Psoas muscle (tissue), 8 donors: ENCODE measurements around the gene TM9SF4. TPM values are rescaled to one million over a fixed set of nuclear protein-coding genes. Genes with fewer than 3 reads are reported as not detected.

ENCODE experiments used
- ATAC-seq, 4 donors: fragments of 200-7000 bp; cut with Tn5 transposase; one replicate each; pipeline ENCODE4 v1.9.1; 2020; ENCODE audit warnings: moderate library complexity in 3 of 4, mild to moderate bottlenecking in 2 of 4
- DNase-seq, 2 donors: peaks; one replicate each; pipeline ENCODE4 v3.0.0-alpha.2; 2020
- H3K27ac ChIP-seq: fragments of 200-600 bp; one replicate; pipeline ENCODE4 v1.8.0; 2022
- H3K27me3 ChIP-seq, 3 donors: fragments of 200-600 bp in 1 of 3; one replicate each; pipeline versions ENCODE4 v1.6.1 to v1.8.0; 2013 to 2022; ENCODE audit warnings: low read length in 2 of 3, mild to moderate bottlenecking in 2 of 3, moderate library complexity in 1 of 3; ENCODE audit not compliant: insufficient read depth in 3 of 3
- H3K36me3 ChIP-seq, 2 donors: fragments of 200-600 bp in 1 of 2; one replicate each; pipeline versions ENCODE4 v1.6.1 to v1.8.0; 2013 to 2022; ENCODE audit warnings: low read depth in 1 of 2, mild to moderate bottlenecking in 1 of 2, moderate library complexity in 1 of 2; ENCODE audit not compliant: insufficient read depth in 1 of 2
- H3K4me1 ChIP-seq: fragments of 200-600 bp; one replicate; pipeline ENCODE4 v1.8.0; 2022
- H3K4me3 ChIP-seq: fragments of 200-600 bp; one replicate; pipeline ENCODE4 v1.8.0; 2022; ENCODE audit warnings: mild to moderate bottlenecking
- H3K9me3 ChIP-seq: fragments of 200-600 bp; one replicate; pipeline ENCODE4 v1.8.0; 2022
- CTCF ChIP-seq: fragments of 200-600 bp; IDR thresholded peaks from one replicate; pipeline ENCODE4 v1.8.0; 2022; ENCODE audit warnings: antibody characterized with exemption
- WGBS, 3 donors: extraction: QIAGEN DNeasy Blood & Tissue Kit; methylation state at CpG; one replicate each; pipeline versions ENCODE4 v1.1.6 to v1.1.7; 2013; 5-methylcytosine and 5-hydroxymethylcytosine counted together
- intact Hi-C, 2 donors: fragments of 100-400 bp; cut with DNase I; formaldehyde crosslinking; loops; one replicate each; pipeline versions ENCODE4 v1.11.0 to v1.14.2; 2022
- polyA plus RNA-seq, 3 donors: library from polyadenylated mRNA; stranded (reverse); fragments of 200-250 nt; gene quantifications; one replicate each; pipeline ENCODE4 v1.2.3, GENCODE V29; 2013
- total RNA-seq, 4 donors: library from RNA; stranded (reverse); fragmentation: NEBNext Ultra II Directional in 2 of 4; extraction: Animal tissue kit (Norgen Biotek cat#: 25700) in 2 of 4; gene quantifications; one replicate each; pipeline versions ENCODE4 v1.2.1 to v1.2.4, GENCODE V29; 2021 to 2023
- donor health status: healthy with polysubstance abuse.
- donor health status: DM: no; HTN: no; CAD: no; lungs with moderate emphysema.
- donor health status: Bipolar disorder and iron deficiency.
- donor health status: healthy.
- donor health status: DM: yes; HTN: yes; CAD: no.
- donor health status: DM: no; HTN: no; CAD: no.
- donor health status: DM: no; HTN: no; CAD: no.
- donor health status: DM: yes; HTN: yes; CAD: no.

TM9SF4 gene
- total and polyA plus RNA-seq, 7 donors: 14.0 to 28.0 (median 25.7) TPM

GRCh38 chr20:32162351-32162750 lies 52.8 kb downstream of the TM9SF4 start:
- WGBS, 3 donors: 55 to 96% (median 91%) methylated on average over 3 of the region's 3 CpGs
- intact Hi-C loops: no loop called here
- Histone ChIP-seq H3K4me1 (no peaks in the 10 kb centered on the region), H3K9me3 (no peaks in the 10 kb centered on the region), H3K4me3 (no peak overlapping the region), H3K27ac (no peak overlapping the region), H3K27me3 (no peaks in the 10 kb centered on the region), H3K36me3 (peaks cover 6 to 93% of the 10 kb centered on the region in 2 donors)
- no peak for TF ChIP-seq CTCF
- ATAC-seq (no peak), DNase-seq (no peak)

GRCh38 chr20:32163951-32164350 lies 54.4 kb downstream of the TM9SF4 start:
- no peaks in the 10 kb centered on the region for H3K9me3 ChIP-seq
- peaks cover 6 to 77% of the 10 kb centered on the region in 2 donors for H3K36me3 ChIP-seq
- ATAC-seq (no peak), DNase-seq (no peak)
- H3K27me3 ChIP-seq: no peaks in the 10 kb centered on the region
- H3K4me3 ChIP-seq: no peak overlapping the region
- no peak overlapping the region for H3K27ac ChIP-seq
- no peak for TF ChIP-seq CTCF
- H3K4me1 ChIP-seq: no peaks in the 10 kb centered on the region
- intact Hi-C loops: no loop called here
- WGBS, 3 donors: 78 to 81% (median 79%) methylated on average over 5 of the region's 5 CpGs

GRCh38 chr20:32164984-32165735 lies 55.6 kb downstream of the TM9SF4 start:
- WGBS, 3 donors: 86 to 87% (median 86%) methylated on average over 21 of the region's 21 CpGs
- intact Hi-C loops: no loop called here
- Histone ChIP-seq H3K36me3 (peaks cover 6 to 65% of the 10 kb centered on the region in 2 donors), H3K9me3 (no peaks in the 10 kb centered on the region), H3K4me3 (no peak overlapping the region), H3K27ac (no peak overlapping the region), H3K4me1 (no peaks in the 10 kb centered on the region), H3K27me3 (no peaks in the 10 kb centered on the region)
- DNase-seq: no peak
- ATAC-seq: no peak
- no peak for TF ChIP-seq CTCF

GRCh38 chr20:32165836-32166545 lies 56.5 kb downstream of the TM9SF4 start:
- TF ChIP-seq CTCF: no peak
- no peak overlapping the region for H3K4me3 ChIP-seq
- intact Hi-C loops: no loop called here
- no peaks in the 10 kb centered on the region for H3K27me3 ChIP-seq
- peaks cover 6 to 57% of the 10 kb centered on the region in 2 donors for H3K36me3 ChIP-seq
- ATAC-seq (peak in 3 of 4 donors; percentile 14 to 40 (median 35)), DNase-seq (no peak)
- no peaks in the 10 kb centered on the region for H3K4me1 ChIP-seq
- 71 to 87% (median 77%) methylated on average over 8 of the region's 8 CpGs for WGBS, 3 donors
- H3K27ac ChIP-seq: no peak overlapping the region
- no peaks in the 10 kb centered on the region for H3K9me3 ChIP-seq
